ENCODE measurements around the gene NFIC.
A peak's percentile ranks its signal among the peaks of the same experiment; 100 is the strongest.
"Not testable (repeated sequence)": the region's sequence is repeated elsewhere in the genome, so short reads cannot be mapped to it uniquely, and the experiment has no call there.

NFIC gene

GRCh38 chr19:3346677-3347353 lies 19.6 kb upstream of the NFIC start:
- H3K27ac Mint-ChIP-seq, result no peak overlapping the region
- ATAC-seq, result no peak
- no peaks in the 10 kb centered on the region for H3K9me3 Mint-ChIP-seq
- H3K4me3 Mint-ChIP-seq, result no peak overlapping the region
- H3K4me1 Mint-ChIP-seq, result no peaks in the 10 kb centered on the region
- no peaks in the 10 kb centered on the region for H3K36me3 Mint-ChIP-seq
- H3K27me3 Mint-ChIP-seq, result peaks cover 30% of the 10 kb centered on the region

DNA sequence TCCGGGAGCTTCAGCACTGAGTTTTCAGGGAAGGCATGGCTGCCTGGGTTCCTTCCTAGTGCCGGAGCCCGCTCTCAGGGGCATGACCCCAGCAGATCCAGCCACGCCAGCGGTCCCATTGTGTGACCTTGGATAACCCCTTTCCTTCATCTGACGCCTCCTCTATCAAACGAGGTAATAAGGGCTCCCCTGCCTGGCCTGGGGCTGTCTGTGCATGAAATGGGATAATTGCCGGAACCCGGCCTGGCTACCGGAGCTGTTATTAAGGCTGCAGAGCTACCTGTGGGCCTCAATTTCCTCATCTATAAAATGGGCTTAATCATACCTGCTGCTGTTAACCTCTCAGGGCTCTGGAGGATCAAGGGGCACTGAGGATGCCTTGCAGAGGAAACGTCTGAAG lies 18.3 kb upstream of the NFIC start:
- no peaks in the 10 kb centered on the region for H3K9me3 Mint-ChIP-seq
- no peak overlapping the region for H3K27ac Mint-ChIP-seq
- no peak for ATAC-seq
- H3K27me3 Mint-ChIP-seq, result peaks cover 23% of the 10 kb centered on the region
- H3K4me1 Mint-ChIP-seq, result no peaks in the 10 kb centered on the region
- H3K36me3 Mint-ChIP-seq, result no peaks in the 10 kb centered on the region
- no peak overlapping the region for H3K4me3 Mint-ChIP-seq

DNA sequence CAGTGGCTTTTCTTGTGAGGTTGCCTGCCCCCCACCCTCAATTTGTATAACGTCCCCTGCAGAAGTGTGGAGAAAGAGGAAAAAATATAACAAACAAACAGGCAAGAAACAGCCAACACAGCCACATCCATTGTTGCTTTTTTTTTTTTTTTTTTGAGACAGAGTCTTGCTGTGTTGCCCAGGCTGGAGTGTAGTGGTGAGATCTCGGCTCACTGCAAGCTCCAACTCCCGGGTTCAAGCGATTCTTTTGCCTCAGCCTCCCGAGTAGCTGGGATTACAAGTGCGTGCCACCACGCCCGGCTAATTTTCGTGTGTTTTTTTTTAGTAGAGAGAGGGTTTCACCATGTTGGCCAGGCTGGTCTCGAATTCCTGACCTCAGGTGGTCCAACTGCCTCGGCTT lies 17.9 kb upstream of the NFIC start:
- not testable (repeated sequence) for ATAC-seq

GRCh38 chr19:3350014-3350663 lies 16.2 kb upstream of the NFIC start:
- H3K27me3 Mint-ChIP-seq, result peaks cover 14% of the 10 kb centered on the region
- H3K4me3 Mint-ChIP-seq, result no peak overlapping the region
- no peaks in the 10 kb centered on the region for H3K36me3 Mint-ChIP-seq
- H3K9me3 Mint-ChIP-seq, result no peaks in the 10 kb centered on the region
- H3K27ac Mint-ChIP-seq, result no peak overlapping the region
- no peak for ATAC-seq
- H3K4me1 Mint-ChIP-seq, result no peaks in the 10 kb centered on the region

More for the DNA sequence above, 17.9 kb upstream of the NFIC start:
- H3K27ac Mint-ChIP-seq, H3K36me3 Mint-ChIP-seq, H3K4me1 Mint-ChIP-seq, H3K4me3 Mint-ChIP-seq, H3K9me3 Mint-ChIP-seq: not testable (repeated sequence)
- H3K27me3 Mint-ChIP-seq, result peaks cover 23% of the 10 kb centered on the region

DNA sequence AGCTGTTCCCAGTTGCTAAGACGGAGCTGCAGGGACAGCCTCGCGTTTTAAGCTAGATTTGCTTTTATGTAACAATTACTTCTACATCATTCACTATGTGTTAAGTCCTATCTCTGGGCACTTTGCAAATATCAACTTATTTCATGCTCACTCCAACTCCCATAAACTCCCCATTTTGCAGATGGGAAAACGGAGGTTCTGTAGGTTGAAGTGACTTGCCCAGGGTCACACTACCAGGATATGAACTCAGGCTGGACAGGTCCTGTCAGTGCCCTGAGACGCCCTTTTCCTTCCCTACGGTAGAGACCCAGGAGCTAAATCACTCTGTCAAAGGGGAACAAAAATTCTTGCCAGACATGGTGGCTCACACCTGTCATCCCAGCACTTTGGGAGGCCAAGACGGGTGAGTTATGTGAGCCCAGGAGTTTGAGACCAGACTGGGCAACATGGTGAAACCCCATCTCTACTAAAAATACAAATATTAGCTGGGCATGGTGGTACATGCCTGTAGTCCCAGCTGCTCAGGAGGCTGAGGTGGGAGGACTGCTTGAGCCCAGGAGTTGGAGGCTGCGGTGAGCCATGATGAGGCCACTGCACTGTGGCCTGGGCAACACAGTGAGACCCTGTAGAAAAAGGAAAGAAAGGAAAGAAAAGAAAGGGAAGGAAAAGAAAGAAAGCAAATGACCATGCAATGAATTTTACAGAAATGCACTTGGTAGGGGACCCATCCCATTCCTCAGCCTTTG lies 14.5 kb upstream of the NFIC start:
- no peaks in the 10 kb centered on the region for H3K9me3 Mint-ChIP-seq
- H3K4me1 Mint-ChIP-seq, result no peaks in the 10 kb centered on the region
- no peak for ATAC-seq
- H3K27ac Mint-ChIP-seq, result no peak overlapping the region
- no peaks in the 10 kb centered on the region for H3K27me3 Mint-ChIP-seq
- no peaks in the 10 kb centered on the region for H3K36me3 Mint-ChIP-seq
- H3K4me3 Mint-ChIP-seq, result no peak overlapping the region

DNA sequence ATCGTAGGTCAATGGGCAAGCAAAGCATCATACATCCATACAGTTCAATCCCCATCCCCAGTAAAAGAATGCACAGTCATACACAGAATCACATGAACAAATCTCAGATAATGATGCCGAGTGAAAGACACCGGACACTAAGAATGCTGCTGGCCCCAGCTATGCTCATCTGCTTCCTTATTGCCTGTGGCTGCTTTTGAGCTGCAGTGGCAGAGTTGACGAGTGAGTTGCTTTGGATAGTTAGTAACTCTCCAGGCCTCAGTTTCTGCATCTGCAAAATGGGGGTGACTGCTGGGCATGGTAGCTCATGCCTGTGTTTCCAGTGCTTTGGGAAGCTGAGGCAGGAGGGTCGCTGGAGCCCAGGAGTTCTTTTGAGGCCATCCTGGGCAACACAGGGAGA lies 12.9 kb upstream of the NFIC start:
- no peak for ATAC-seq
- peaks cover 2% of the 10 kb centered on the region for H3K27me3 Mint-ChIP-seq
- no peak overlapping the region for H3K4me3 Mint-ChIP-seq
- H3K36me3 Mint-ChIP-seq, result no peaks in the 10 kb centered on the region
- peaks cover 7% of the 10 kb centered on the region for H3K4me1 Mint-ChIP-seq
- no peaks in the 10 kb centered on the region for H3K9me3 Mint-ChIP-seq
- H3K27ac Mint-ChIP-seq, result no peak overlapping the region

GRCh38 chr19:3356805-3357204 lies 9.6 kb upstream of the NFIC start:
- H3K9me3 Mint-ChIP-seq, result no peaks in the 10 kb centered on the region
- H3K36me3 Mint-ChIP-seq, result no peaks in the 10 kb centered on the region
- H3K27me3 Mint-ChIP-seq, result peaks cover 9% of the 10 kb centered on the region
- no peak overlapping the region for H3K27ac Mint-ChIP-seq
- ATAC-seq, result no peak
- no peak overlapping the region for H3K4me3 Mint-ChIP-seq
- peaks cover 18% of the 10 kb centered on the region for H3K4me1 Mint-ChIP-seq

GRCh38 chr19:3357271-3357991 lies 9.0 kb upstream of the NFIC start:
- ATAC-seq, result no peak
- Mint-ChIP-seq H3K27me3 (peaks cover 9% of the 10 kb centered on the region), H3K27ac (no peak overlapping the region), H3K9me3 (no peaks in the 10 kb centered on the region), H3K36me3 (no peaks in the 10 kb centered on the region), H3K4me3 (peak overlapping the region; percentile 52), H3K4me1 (peaks cover 25% of the 10 kb centered on the region)

- ATAC-seq, result no peak
- H3K4me3 Mint-ChIP-seq, result peak overlapping the region; percentile 52
- H3K9me3 Mint-ChIP-seq, result no peaks in the 10 kb centered on the region
- peaks cover 29% of the 10 kb centered on the region for H3K4me1 Mint-ChIP-seq
- H3K27ac Mint-ChIP-seq, result peak overlapping the region; percentile 85
- peaks cover 9% of the 10 kb centered on the region for H3K27me3 Mint-ChIP-seq
- no peaks in the 10 kb centered on the region for H3K36me3 Mint-ChIP-seq
These were observed 8.2 kb upstream of the NFIC start for GRCh38 chr19:3357992-3358688.

GRCh38 chr19:3358689-3359014 lies 7.7 kb upstream of the NFIC start:
- Mint-ChIP-seq H3K27ac (peak overlapping the region; percentile 85), H3K4me1 (peaks cover 29% of the 10 kb centered on the region), H3K9me3 (no peaks in the 10 kb centered on the region)

GRCh38 chr19:3359015-3359918 lies 7.1 kb upstream of the NFIC start:
- Mint-ChIP-seq H3K9me3 (no peaks in the 10 kb centered on the region), H3K36me3 (no peaks in the 10 kb centered on the region), H3K27me3 (peaks cover 9% of the 10 kb centered on the region), H3K27ac (peak overlapping the region; percentile 85), H3K4me3 (peak overlapping the region; percentile 90), H3K4me1 (peaks cover 29% of the 10 kb centered on the region)
- ATAC-seq, result peak; percentile 72

More at GRCh38 chr19:3358689-3359014, 7.7 kb upstream of the NFIC start:
- H3K36me3 Mint-ChIP-seq, result no peaks in the 10 kb centered on the region
- H3K4me3 Mint-ChIP-seq, result peak overlapping the region; percentile 90
- peaks cover 9% of the 10 kb centered on the region for H3K27me3 Mint-ChIP-seq
- no peak for ATAC-seq

GRCh38 chr19:3359919-3360420 lies 6.4 kb upstream of the NFIC start:
- H3K4me3 Mint-ChIP-seq, result peak overlapping the region; percentile 90
- no peaks in the 10 kb centered on the region for H3K36me3 Mint-ChIP-seq
- peaks cover 11% of the 10 kb centered on the region for H3K27me3 Mint-ChIP-seq
- H3K27ac Mint-ChIP-seq, result peak overlapping the region; percentile 87
- peaks cover 31% of the 10 kb centered on the region for H3K4me1 Mint-ChIP-seq
- H3K9me3 Mint-ChIP-seq, result no peaks in the 10 kb centered on the region
- ATAC-seq, result peak; percentile 57

GRCh38 chr19:3360421-3361383 lies 5.7 kb upstream of the NFIC start:
- Mint-ChIP-seq H3K4me3 (peak overlapping the region; percentile 90), H3K36me3 (no peaks in the 10 kb centered on the region), H3K4me1 (peaks cover 38% of the 10 kb centered on the region), H3K27ac (peak overlapping the region; percentile 87), H3K27me3 (peaks cover 19% of the 10 kb centered on the region), H3K9me3 (no peaks in the 10 kb centered on the region)
- peak; percentile 71 for ATAC-seq

Measured in stimulated activated memory B cell treated with anti-CD40 and anti-IgM and Interleukin-4, amounts not matched to agents 10 μg/mL and 1 μg/mL and 100 μg/mL, for 72 hours (primary cell).